ENCODE results near the gene CCDC9B. TPM values are rescaled to one million over a fixed set of nuclear protein-coding genes. Genes with fewer than 3 reads are reported as not detected.

The CCDC9B gene
- total and polyA plus RNA-seq, 2 experiments from 2014 or later, result 8.2 to 14.6 TPM

DNA sequence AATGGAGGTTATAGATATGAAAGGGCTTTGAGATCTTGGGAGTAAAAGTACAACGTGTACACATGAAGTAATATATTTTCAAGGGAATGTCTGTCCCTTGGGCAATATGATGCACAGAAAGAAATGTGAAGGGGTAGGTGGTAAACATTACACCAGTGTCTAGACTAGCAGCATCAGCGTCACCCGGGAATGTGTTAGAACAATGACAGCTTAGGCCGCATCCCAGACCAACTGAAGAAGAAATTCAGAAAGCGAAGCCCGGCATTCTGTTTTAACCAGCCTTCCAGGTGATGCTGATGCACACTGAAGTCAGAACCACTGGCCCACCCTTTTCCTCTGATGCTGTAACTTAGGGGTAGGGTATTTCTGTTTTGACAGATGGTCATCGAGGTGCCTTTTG, 10.9 kb downstream of the CCDC9B start:
- H3K27ac ChIP-seq, result peak overlapping the region; percentile 99
- peaks cover 83% of the 10 kb centered on the region for H3K4me1 ChIP-seq (ENCODE audit: low read depth)
- peak in 1 of 2 donors; percentile 36 for DNase-seq (ENCODE audit: low read depth in 1 of 2, low spot score in 1 of 2)
- H3K36me3 ChIP-seq, result peaks cover 6% of the 10 kb centered on the region
- TF ChIP-seq, protein P1, sequence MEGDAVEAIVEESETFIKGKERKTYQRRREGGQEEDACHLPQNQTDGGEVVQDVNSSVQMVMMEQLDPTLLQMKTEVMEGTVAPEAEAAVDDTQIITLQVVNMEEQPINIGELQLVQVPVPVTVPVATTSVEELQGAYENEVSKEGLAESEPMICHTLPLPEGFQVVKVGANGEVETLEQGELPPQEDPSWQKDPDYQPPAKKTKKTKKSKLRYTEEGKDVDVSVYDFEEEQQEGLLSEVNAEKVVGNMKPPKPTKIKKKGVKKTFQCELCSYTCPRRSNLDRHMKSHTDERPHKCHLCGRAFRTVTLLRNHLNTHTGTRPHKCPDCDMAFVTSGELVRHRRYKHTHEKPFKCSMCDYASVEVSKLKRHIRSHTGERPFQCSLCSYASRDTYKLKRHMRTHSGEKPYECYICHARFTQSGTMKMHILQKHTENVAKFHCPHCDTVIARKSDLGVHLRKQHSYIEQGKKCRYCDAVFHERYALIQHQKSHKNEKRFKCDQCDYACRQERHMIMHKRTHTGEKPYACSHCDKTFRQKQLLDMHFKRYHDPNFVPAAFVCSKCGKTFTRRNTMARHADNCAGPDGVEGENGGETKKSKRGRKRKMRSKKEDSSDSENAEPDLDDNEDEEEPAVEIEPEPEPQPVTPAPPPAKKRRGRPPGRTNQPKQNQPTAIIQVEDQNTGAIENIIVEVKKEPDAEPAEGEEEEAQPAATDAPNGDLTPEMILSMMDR (IDR thresholded peaks at IDR 0.05; ENCODE audit: low read depth, low read length), result no peak
- no peaks in the 10 kb centered on the region for H3K9me3 ChIP-seq (ENCODE audit: low read depth)
- no peaks in the 10 kb centered on the region for H3K27me3 ChIP-seq
- no peak overlapping the region for H3K4me3 ChIP-seq

DNA sequence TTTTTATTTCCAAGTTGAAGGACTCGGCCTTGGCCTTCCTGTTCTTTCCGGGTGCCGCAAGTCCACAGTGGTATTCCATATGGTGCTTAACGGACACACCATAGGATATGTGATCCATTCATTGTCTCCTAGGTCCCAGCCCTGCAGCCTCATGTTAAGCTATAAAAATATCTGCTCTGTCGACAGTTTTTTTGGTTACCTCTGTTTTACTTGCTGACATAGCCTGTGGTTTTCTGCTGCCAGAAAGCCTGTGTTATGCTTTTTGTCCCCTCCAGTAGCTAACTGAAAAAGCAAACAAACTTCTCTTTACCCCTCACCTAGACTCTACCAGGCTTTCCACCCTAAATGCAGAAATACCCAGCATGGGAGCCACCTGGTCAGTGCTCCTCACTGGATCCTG, 12.0 kb downstream of the CCDC9B start:
- Histone ChIP-seq H3K9me3 (ENCODE audit: low read depth) (no peaks in the 10 kb centered on the region), H3K4me1 (ENCODE audit: low read depth) (peaks cover 76% of the 10 kb centered on the region), H3K27me3 (no peaks in the 10 kb centered on the region), H3K36me3 (peaks cover 6% of the 10 kb centered on the region), H3K27ac (peak overlapping the region; percentile 99), H3K4me3 (peak overlapping the region; percentile 92)
- no peak for DNase-seq (ENCODE audit: low read depth in 1 of 2, low spot score in 1 of 2)
- TF ChIP-seq, protein P1 (IDR thresholded peaks at IDR 0.05; ENCODE audit: low read depth, low read length), result no peak

DNA sequence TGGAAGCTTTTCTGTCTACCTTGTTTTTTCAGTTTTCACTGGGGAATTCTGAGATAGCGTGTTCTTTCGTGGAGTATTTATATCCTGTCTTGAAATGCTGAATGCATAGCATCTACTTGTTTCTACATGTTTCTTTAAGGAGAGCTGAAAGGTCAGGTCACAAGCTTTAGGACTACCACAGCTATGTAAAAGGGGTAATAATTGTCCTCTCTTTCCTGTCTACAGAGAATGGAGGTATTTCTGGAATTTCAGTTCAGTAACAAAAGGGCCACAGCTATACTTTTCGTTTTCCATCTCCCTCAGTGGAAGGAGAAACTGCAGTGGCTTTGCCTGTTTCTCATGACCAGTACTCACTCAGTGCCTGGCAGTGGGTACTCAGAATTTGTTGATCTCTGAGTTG, 12.6 kb downstream of the CCDC9B start:
- peak in 1 of 2 donors; percentile 72 for DNase-seq (ENCODE audit: low read depth in 1 of 2, low spot score in 1 of 2)
- no peaks in the 10 kb centered on the region for H3K9me3 ChIP-seq (ENCODE audit: low read depth)
- peak overlapping the region; percentile 99 for H3K27ac ChIP-seq
- H3K27me3 ChIP-seq, result no peaks in the 10 kb centered on the region
- peaks cover 6% of the 10 kb centered on the region for H3K36me3 ChIP-seq
- TF ChIP-seq, protein P1 (IDR thresholded peaks at IDR 0.05; ENCODE audit: low read depth, low read length), result no peak
- H3K4me1 ChIP-seq (ENCODE audit: low read depth), result peaks cover 71% of the 10 kb centered on the region
- peak overlapping the region; percentile 92 for H3K4me3 ChIP-seq

DNA sequence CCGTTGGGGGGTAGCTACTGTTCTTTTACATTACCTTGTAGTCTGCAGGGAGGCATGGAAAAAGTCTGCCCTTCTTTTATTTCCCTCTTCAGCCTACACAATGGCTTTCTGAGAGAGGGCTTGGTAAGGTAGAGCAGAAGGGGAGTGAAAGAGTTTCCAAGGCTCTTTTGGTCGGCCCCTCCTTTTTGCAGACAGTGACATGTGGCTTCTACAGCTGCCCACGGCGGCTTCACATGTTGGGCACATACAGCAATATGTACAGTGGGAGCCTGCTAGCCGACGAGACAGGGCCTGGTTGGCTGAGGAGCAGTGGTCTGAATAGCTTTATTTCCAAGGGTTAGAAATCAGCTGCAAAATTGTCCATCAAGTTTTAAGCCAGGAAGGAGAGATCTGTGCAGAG, 13.3 kb downstream of the CCDC9B start:
- H3K27me3 ChIP-seq, result no peaks in the 10 kb centered on the region
- peak overlapping the region; percentile 99 for H3K27ac ChIP-seq
- TF ChIP-seq, protein P1 (IDR thresholded peaks at IDR 0.05; ENCODE audit: low read depth, low read length), result no peak
- H3K9me3 ChIP-seq (ENCODE audit: low read depth), result no peaks in the 10 kb centered on the region
- no peak for DNase-seq (ENCODE audit: low read depth in 1 of 2, low spot score in 1 of 2)
- H3K4me3 ChIP-seq, result peak overlapping the region; percentile 92
- H3K36me3 ChIP-seq, result peaks cover 6% of the 10 kb centered on the region
- peaks cover 68% of the 10 kb centered on the region for H3K4me1 ChIP-seq (ENCODE audit: low read depth)

DNA sequence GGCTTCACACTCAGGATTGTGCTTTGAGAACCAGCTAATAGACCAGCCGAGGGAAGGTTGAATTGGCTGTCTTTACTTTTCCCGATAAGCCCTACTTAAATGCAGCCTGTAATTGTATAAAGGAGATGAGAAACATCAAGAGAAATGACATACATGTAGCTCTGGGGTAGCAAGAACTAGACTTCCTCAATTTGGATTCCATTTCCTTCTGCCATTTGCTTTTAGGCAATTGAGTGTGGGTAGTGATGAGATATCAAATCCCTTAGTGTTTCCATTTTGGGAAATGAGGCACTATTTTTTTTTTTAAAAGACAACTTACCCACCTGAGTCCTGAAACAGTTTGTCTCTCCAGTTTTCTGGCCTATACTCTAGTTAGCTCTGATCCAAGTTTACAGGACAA, 15.0 kb downstream of the CCDC9B start:
- Histone ChIP-seq H3K4me1 (ENCODE audit: low read depth) (peaks cover 64% of the 10 kb centered on the region), H3K4me3 (peak overlapping the region; percentile 92), H3K27me3 (no peaks in the 10 kb centered on the region), H3K36me3 (peaks cover 6% of the 10 kb centered on the region), H3K9me3 (ENCODE audit: low read depth) (no peaks in the 10 kb centered on the region), H3K27ac (peak overlapping the region; percentile 99)
- no peak for DNase-seq (ENCODE audit: low read depth in 1 of 2, low spot score in 1 of 2)
- TF ChIP-seq, protein P1 (IDR thresholded peaks at IDR 0.05; ENCODE audit: low read depth, low read length), result no peak

DNA sequence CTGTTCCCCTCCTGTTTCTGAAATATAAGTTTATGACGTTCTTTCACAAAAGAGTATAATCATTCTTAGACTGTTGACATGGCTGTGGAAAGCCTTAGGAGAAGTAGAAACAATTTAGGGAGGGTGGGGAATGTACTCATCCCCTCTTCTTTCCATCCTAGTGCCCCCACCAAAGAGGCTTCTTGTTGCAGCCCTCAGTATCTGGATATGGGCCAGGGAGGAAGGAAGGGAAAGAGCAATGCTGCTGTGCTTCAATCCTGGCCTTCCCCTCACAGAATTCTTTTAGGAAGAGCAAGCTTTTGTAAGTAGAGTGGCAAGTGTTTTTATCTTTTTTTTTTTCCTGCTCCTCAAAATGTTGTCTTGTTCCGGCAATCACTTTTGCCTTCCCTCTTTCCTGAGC, 15.6 kb downstream of the CCDC9B start:
- Histone ChIP-seq H3K4me1 (ENCODE audit: low read depth) (peaks cover 66% of the 10 kb centered on the region), H3K36me3 (peaks cover 6% of the 10 kb centered on the region), H3K9me3 (ENCODE audit: low read depth) (no peaks in the 10 kb centered on the region), H3K27me3 (no peaks in the 10 kb centered on the region), H3K27ac (peak overlapping the region; percentile 99), H3K4me3 (peak overlapping the region; percentile 92)
- TF ChIP-seq, protein P1 (IDR thresholded peaks at IDR 0.05; ENCODE audit: low read depth, low read length), result no peak
- peak in 1 of 2 donors; percentile 41 for DNase-seq (ENCODE audit: low read depth in 1 of 2, low spot score in 1 of 2)

All from cardiac muscle cell (in vitro differentiated cells and primary cell).